ENCODE measurements around the gene FFAR4. TPM values are rescaled to one million over a fixed set of nuclear protein-coding genes. Genes with fewer than 3 reads are reported as not detected.

Gene FFAR4
- total RNA-seq, 1 experiment from 2014 or later: not detected

GRCh38 chr10:93596539-93596938 is 30.1 kb downstream of the FFAR4 start:
- intact Hi-C loops (cut with micrococcal nuclease): no loop called here
- Mint-ChIP-seq H3K36me3 (ENCODE audit: insufficient read depth, unreplicated experiment) (no peaks in the 10 kb centered on the region), H3K4me1 (ENCODE audit: insufficient read depth, unreplicated experiment) (no peaks in the 10 kb centered on the region), H3K27ac (ENCODE audit: low read depth, unreplicated experiment) (no peak overlapping the region), H3K4me3 (ENCODE audit: unreplicated experiment) (no peak overlapping the region), H3K27me3 (ENCODE audit: insufficient read depth, unreplicated experiment) (peaks cover 1% of the 10 kb centered on the region), H3K9me3 (ENCODE audit: unreplicated experiment) (no peaks in the 10 kb centered on the region)
- BruUV-seq (replicated peaks): no TSS peak
- ChIA-PET POLR2A (no interaction called here), CTCF (no interaction called here)
- TF ChIP-seq, protein P1, sequence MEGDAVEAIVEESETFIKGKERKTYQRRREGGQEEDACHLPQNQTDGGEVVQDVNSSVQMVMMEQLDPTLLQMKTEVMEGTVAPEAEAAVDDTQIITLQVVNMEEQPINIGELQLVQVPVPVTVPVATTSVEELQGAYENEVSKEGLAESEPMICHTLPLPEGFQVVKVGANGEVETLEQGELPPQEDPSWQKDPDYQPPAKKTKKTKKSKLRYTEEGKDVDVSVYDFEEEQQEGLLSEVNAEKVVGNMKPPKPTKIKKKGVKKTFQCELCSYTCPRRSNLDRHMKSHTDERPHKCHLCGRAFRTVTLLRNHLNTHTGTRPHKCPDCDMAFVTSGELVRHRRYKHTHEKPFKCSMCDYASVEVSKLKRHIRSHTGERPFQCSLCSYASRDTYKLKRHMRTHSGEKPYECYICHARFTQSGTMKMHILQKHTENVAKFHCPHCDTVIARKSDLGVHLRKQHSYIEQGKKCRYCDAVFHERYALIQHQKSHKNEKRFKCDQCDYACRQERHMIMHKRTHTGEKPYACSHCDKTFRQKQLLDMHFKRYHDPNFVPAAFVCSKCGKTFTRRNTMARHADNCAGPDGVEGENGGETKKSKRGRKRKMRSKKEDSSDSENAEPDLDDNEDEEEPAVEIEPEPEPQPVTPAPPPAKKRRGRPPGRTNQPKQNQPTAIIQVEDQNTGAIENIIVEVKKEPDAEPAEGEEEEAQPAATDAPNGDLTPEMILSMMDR (IDR thresholded peaks at IDR 0.05; ENCODE audit: unreplicated experiment): no peak
- DNase-seq (ENCODE audit: unreplicated experiment): no peak

- no peaks in the 10 kb centered on the region for H3K4me1 Mint-ChIP-seq (ENCODE audit: insufficient read depth, unreplicated experiment)
- H3K9me3 Mint-ChIP-seq (ENCODE audit: unreplicated experiment): no peaks in the 10 kb centered on the region
- no peak overlapping the region for H3K27ac Mint-ChIP-seq (ENCODE audit: low read depth, unreplicated experiment)
- no peak for DNase-seq (ENCODE audit: unreplicated experiment)
- CTCF ChIA-PET: no interaction called here
- TF ChIP-seq, protein P1 (IDR thresholded peaks at IDR 0.05; ENCODE audit: unreplicated experiment): no peak
- H3K27me3 Mint-ChIP-seq (ENCODE audit: insufficient read depth, unreplicated experiment): peaks cover 7% of the 10 kb centered on the region
- POLR2A ChIA-PET: no interaction called here
- no peaks in the 10 kb centered on the region for H3K36me3 Mint-ChIP-seq (ENCODE audit: insufficient read depth, unreplicated experiment)
- no TSS peak for BruUV-seq (replicated peaks)
- no peak overlapping the region for H3K4me3 Mint-ChIP-seq (ENCODE audit: unreplicated experiment)
- intact Hi-C loops (cut with micrococcal nuclease): no loop called here
These were observed 30.7 kb downstream of the FFAR4 start for GRCh38 chr10:93597075-93597599.

- no peak overlapping the region for H3K4me3 Mint-ChIP-seq (ENCODE audit: unreplicated experiment)
- CTCF ChIA-PET: interaction anchor here (0.7 to 2.2 kb wide), 3 partner anchors 44 to 1805 kb away, joined by 4 to 5 read pairs (median 5); no protein-coding TSS in a partner anchor
- TF ChIP-seq, protein P1 (IDR thresholded peaks at IDR 0.05; ENCODE audit: unreplicated experiment): no peak
- peaks cover 5% of the 10 kb centered on the region for H3K4me1 Mint-ChIP-seq (ENCODE audit: insufficient read depth, unreplicated experiment)
- intact Hi-C loops (cut with micrococcal nuclease): no loop called here
- no peaks in the 10 kb centered on the region for H3K36me3 Mint-ChIP-seq (ENCODE audit: insufficient read depth, unreplicated experiment)
- POLR2A ChIA-PET: interaction anchor here (0.6 to 1.0 kb wide), 2 partner anchors 30 to 105 kb away, joined by 3 read pairs; no protein-coding TSS in a partner anchor
- no peak overlapping the region for H3K27ac Mint-ChIP-seq (ENCODE audit: low read depth, unreplicated experiment)
- peaks cover 15% of the 10 kb centered on the region for H3K27me3 Mint-ChIP-seq (ENCODE audit: insufficient read depth, unreplicated experiment)
- no TSS peak for BruUV-seq (replicated peaks)
- DNase-seq (ENCODE audit: unreplicated experiment): peak; percentile 21
- H3K9me3 Mint-ChIP-seq (ENCODE audit: unreplicated experiment): no peaks in the 10 kb centered on the region
These were observed 31.7 kb downstream of the FFAR4 start for GRCh38 chr10:93598157-93598556.

DNA sequence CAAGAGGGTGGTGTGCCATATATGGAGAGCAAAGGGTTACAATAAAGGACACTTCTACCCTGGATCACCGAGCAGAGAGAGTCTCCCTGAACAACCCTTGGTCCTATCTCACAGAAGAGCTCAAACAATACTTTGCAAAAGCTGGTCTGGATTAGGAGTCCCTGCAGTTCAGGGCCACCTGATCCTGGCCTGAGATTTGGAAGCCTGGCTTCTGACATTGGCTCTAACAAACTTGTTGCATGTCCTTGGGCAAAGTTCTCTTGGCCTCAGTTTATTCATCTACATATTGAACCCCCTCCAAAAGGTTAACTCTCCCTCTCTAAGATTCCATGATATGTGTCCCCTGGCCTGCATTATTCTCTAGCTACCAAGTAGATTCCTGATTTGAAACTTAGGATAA is 32.9 kb downstream of the FFAR4 start:
- Mint-ChIP-seq H3K4me3 (ENCODE audit: unreplicated experiment) (no peak overlapping the region), H3K27me3 (ENCODE audit: insufficient read depth, unreplicated experiment) (peaks cover 15% of the 10 kb centered on the region), H3K4me1 (ENCODE audit: insufficient read depth, unreplicated experiment) (peaks cover 5% of the 10 kb centered on the region), H3K36me3 (ENCODE audit: insufficient read depth, unreplicated experiment) (no peaks in the 10 kb centered on the region), H3K9me3 (ENCODE audit: unreplicated experiment) (no peaks in the 10 kb centered on the region), H3K27ac (ENCODE audit: low read depth, unreplicated experiment) (no peak overlapping the region)
- ChIA-PET POLR2A (interaction anchor here (1.0 kb wide), 1 partner anchor 29 kb away, joined by 3 read pairs; no protein-coding TSS in a partner anchor), CTCF (interaction anchor here (0.7 to 2.2 kb wide), 2 partner anchors 22 to 45 kb away, joined by 3 to 5 read pairs; no protein-coding TSS in a partner anchor)
- intact Hi-C loops (cut with micrococcal nuclease): no loop called here
- TF ChIP-seq, protein P1 (IDR thresholded peaks at IDR 0.05; ENCODE audit: unreplicated experiment): no peak
- no peak for DNase-seq (ENCODE audit: unreplicated experiment)
- no TSS peak for BruUV-seq (replicated peaks)

Data from MCF 10A (cell line).